H1 (cell line): ENCODE measurements around the gene ULK1. TPM values are rescaled to one million over a fixed set of nuclear protein-coding genes. Genes with fewer than 3 reads are reported as not detected.

Experiments
- CTCF ChIA-PET: fragments of 300-600 bp; sonication (Branson Sonifier 250); formaldehyde crosslinking; loops from one replicate; lab custom pipeline; 2021; ENCODE audit not compliant: partially characterized antibody; lab: Charles Lee
- POLR2A ChIA-PET: fragments of 300-600 bp; sonication (Branson Sonifier 250); formaldehyde crosslinking; loops from one replicate; lab custom pipeline; 2021; ENCODE audit warnings: inconsistent platforms; ENCODE audit not compliant: partially characterized antibody; lab: Charles Lee
- DNase-seq, 2 experiments: peaks; one replicate each; pipeline versions ENCODE4 v3.0.0 to v3.0.0-alpha.2; 2010 to 2022; ENCODE audit warnings: low spot score in 2 of 2, low read depth in 1 of 2, mixed read lengths in 1 of 2
- FAIRE-seq: peaks from 2 replicates; lab custom pipeline; 2011; peaks lifted over from hg19 to GRCh38; lab: Jason Lieb, UNC
- H2AFZ ChIP-seq: 2 replicates; pipeline ENCODE4 v1.8.1; 2012; ENCODE audit warnings: low read length, inconsistent platforms
- H2AK5ac ChIP-seq: 2 replicates; pipeline ENCODE4 v1.6.1; 2013; ENCODE audit warnings: low read depth, low read length
- H2BK120ac ChIP-seq: replicated peaks from 2 replicates; pipeline ENCODE3; 2013; ENCODE audit warnings: low read depth, low read length, inconsistent platforms
- H2BK12ac ChIP-seq: 2 replicates; pipeline ENCODE4 v1.6.1; 2013; ENCODE audit warnings: low read depth, low read length
- H2BK15ac ChIP-seq: 2 replicates; pipeline ENCODE4 v1.6.1; 2013; ENCODE audit warnings: low read length
- H2BK20ac ChIP-seq: 2 replicates; pipeline ENCODE4 v1.6.1; 2013; ENCODE audit warnings: low read length
- H2BK5ac ChIP-seq: 2 replicates; pipeline ENCODE4 v1.6.1; 2013; ENCODE audit warnings: low read depth, low read length
- H3K14ac ChIP-seq: 2 replicates; pipeline ENCODE4 v1.6.1; 2013; ENCODE audit warnings: inconsistent platforms; ENCODE audit not compliant: insufficient read length
- H3K18ac ChIP-seq: 2 replicates; pipeline ENCODE4 v1.6.1; 2013; ENCODE audit warnings: low read length; ENCODE audit errors: extremely low read depth
- H3K23ac ChIP-seq: 2 replicates; pipeline ENCODE4 v1.6.1; 2013; ENCODE audit warnings: inconsistent platforms; ENCODE audit not compliant: insufficient read length
- H3K23me2 ChIP-seq: 2 replicates; pipeline ENCODE4 v1.6.1; 2013; ENCODE audit warnings: low read depth, low read length
- H3K27ac ChIP-seq: 2 replicates; pipeline ENCODE4 v1.6.1; 2011; ENCODE audit warnings: low read depth, low read length, inconsistent platforms
- H3K27me3 ChIP-seq, 4 experiments: replicated peaks in 1 of 4; 1 replicate in 1 of 4; 2 replicates in 3 of 4; pipeline versions ENCODE4 v1.6.1 to v1.8.1; 2011 to 2013; ENCODE audit warnings: low read length in 3 of 4, mild to moderate bottlenecking in 3 of 4, inconsistent platforms in 2 of 4, mixed read lengths in 2 of 4, moderate library complexity in 1 of 4; ENCODE audit not compliant: control insufficient read depth in 3 of 4, insufficient read depth in 3 of 4; ENCODE audit errors: extremely low read depth in 1 of 4
- H3K36me3 ChIP-seq, 4 experiments: 2 replicates each; pipeline versions ENCODE4 v1.6.1 to v1.8.1; 2011 to 2013; ENCODE audit warnings: mild to moderate bottlenecking in 4 of 4, low read length in 3 of 4, moderate library complexity in 2 of 4, control low read depth in 1 of 4, inconsistent platforms in 1 of 4; ENCODE audit not compliant: insufficient read depth in 4 of 4, control insufficient read depth in 2 of 4
- H3K4ac ChIP-seq: replicated peaks from 2 replicates; pipeline ENCODE3; 2013; ENCODE audit warnings: low read length, low read depth, mixed read lengths, inconsistent platforms; ENCODE audit not compliant: insufficient read length
- H3K4me1 ChIP-seq, 4 experiments: replicated peaks in 1 of 4; 1 replicate in 1 of 4; 2 replicates in 3 of 4; pipeline versions ENCODE4 v1.6.1 to v1.8.1; 2011 to 2013; ENCODE audit warnings: low read length in 3 of 4, inconsistent platforms in 2 of 4, mixed read lengths in 1 of 4; ENCODE audit not compliant: insufficient read depth in 4 of 4, control insufficient read depth in 3 of 4
- H3K4me2 ChIP-seq, 2 experiments: 2 replicates each; pipeline versions ENCODE4 v1.6.1 to v1.8.1; 2011 to 2013; ENCODE audit warnings: low read depth in 2 of 2, low read length in 2 of 2, control low read depth in 1 of 2, inconsistent platforms in 1 of 2, mild to moderate bottlenecking in 1 of 2; ENCODE audit not compliant: insufficient read depth in 1 of 2
- H3K4me3 ChIP-seq, 4 experiments: fragments of 200-600, 300-600 bp in 1 of 4; sonication (generic), shearing (Covaris generic), sonication (Bioruptor Twin) in 1 of 4; 2 replicates each; pipeline versions ENCODE4 v1.5.1 to v1.8.1; 2011 to 2016; ENCODE audit warnings: low read length in 4 of 4, low read depth in 3 of 4, control low read depth in 2 of 4, inconsistent platforms in 2 of 4, mild to moderate bottlenecking in 2 of 4, mixed read lengths in 1 of 4, moderate library complexity in 1 of 4; ENCODE audit not compliant: insufficient read depth in 2 of 4; ENCODE audit errors: extremely low read depth in 1 of 4
- H3K56ac ChIP-seq: replicated peaks from 2 replicates; pipeline ENCODE3; 2013; ENCODE audit warnings: low read depth, mild to moderate bottlenecking, mixed read lengths, low read length, inconsistent platforms; ENCODE audit not compliant: insufficient read length
- H3K79me1 ChIP-seq: 2 replicates; pipeline ENCODE4 v1.6.1; 2013; ENCODE audit warnings: low read depth, low read length, control low read depth
- H3K79me2 ChIP-seq, 2 experiments: 2 replicates each; pipeline versions ENCODE4 v1.6.1 to v1.8.1; 2012 to 2013; ENCODE audit warnings: low read length in 2 of 2, mild to moderate bottlenecking in 2 of 2, inconsistent platforms in 1 of 2; ENCODE audit not compliant: insufficient read depth in 2 of 2, control insufficient read depth in 1 of 2
- H3K9ac ChIP-seq, 4 experiments: replicated peaks in 1 of 4; 1 replicate in 1 of 4; 2 replicates in 3 of 4; pipeline versions ENCODE4 v1.6.1 to v1.8.1; 2011 to 2013; ENCODE audit warnings: low read depth in 3 of 4, low read length in 3 of 4, control low read depth in 2 of 4, mild to moderate bottlenecking in 2 of 4, moderate library complexity in 2 of 4, inconsistent platforms in 1 of 4; ENCODE audit errors: extremely low read depth in 1 of 4
- H3K9me3 ChIP-seq, 2 experiments: 2 replicates each; pipeline versions ENCODE4 v1.6.1 to v1.8.1; 2012 to 2013; ENCODE audit warnings: mild to moderate bottlenecking in 2 of 2, moderate library complexity in 2 of 2, control low read depth in 1 of 2, inconsistent platforms in 1 of 2, low read depth in 1 of 2, low read length in 1 of 2, mixed read lengths in 1 of 2; ENCODE audit not compliant: insufficient read depth in 2 of 2
- H4K20me1 ChIP-seq, 2 experiments: replicated peaks in 1 of 2; 2 replicates each; pipeline versions ENCODE3 to v1.8.1; 2011 to 2013; ENCODE audit warnings: inconsistent platforms in 2 of 2, low read length in 2 of 2, mild to moderate bottlenecking in 1 of 2; ENCODE audit not compliant: insufficient read depth in 2 of 2, control insufficient read depth in 1 of 2
- H4K5ac ChIP-seq: 2 replicates; pipeline ENCODE4 v1.6.1; 2013; ENCODE audit warnings: low read length, low read depth, mixed read lengths, inconsistent platforms; ENCODE audit not compliant: insufficient read length
- H4K8ac ChIP-seq: 2 replicates; pipeline ENCODE4 v1.8.0; 2013; ENCODE audit warnings: mild to moderate bottlenecking, moderate library complexity, low read length, inconsistent platforms; ENCODE audit not compliant: insufficient read depth; ENCODE audit errors: extremely low read depth
- H4K91ac ChIP-seq: replicated peaks from 2 replicates; pipeline ENCODE3; 2013; ENCODE audit warnings: low read length, mixed read lengths, inconsistent platforms; ENCODE audit not compliant: insufficient read length
- CTCF ChIP-seq, 3 experiments: IDR thresholded peaks; 1 replicate in 2 of 3; 2 replicates in 1 of 3; pipeline versions ENCODE4 v1.5.1 to v1.6.1; 2011; ENCODE audit warnings: low read length in 3 of 3, mild to moderate bottlenecking in 3 of 3, inconsistent platforms in 2 of 3, low read depth in 1 of 3, moderate library complexity in 1 of 3; ENCODE audit not compliant: insufficient read depth in 1 of 3; ENCODE audit errors: control extremely low read depth in 1 of 3
- EP300 ChIP-seq, 2 experiments: IDR thresholded peaks; 1 replicate in 1 of 2; 2 replicates in 1 of 2; pipeline ENCODE4 v1.6.1; 2011 to 2012; ENCODE audit warnings: low read depth in 2 of 2, low read length in 2 of 2, mild to moderate bottlenecking in 2 of 2, borderline replicate concordance in 1 of 2, inconsistent platforms in 1 of 2, moderate library complexity in 1 of 2
- MAFK ChIP-seq: IDR thresholded peaks from 2 replicates; pipeline ENCODE4 v1.6.1; 2012; ENCODE audit warnings: low read depth, mild to moderate bottlenecking, improper control_type of control experiment, low read length
- POLR2AphosphoS5 ChIP-seq: IDR thresholded peaks from 2 replicates; pipeline ENCODE4 v1.6.1; 2011; ENCODE audit warnings: low read depth, low read length
- RAD21 ChIP-seq, 2 experiments: IDR thresholded peaks in 1 of 2; conservative IDR thresholded peaks in 1 of 2; 2 replicates each; pipeline ENCODE4 v1.6.1; 2011; ENCODE audit warnings: low read depth in 2 of 2, low read length in 2 of 2, improper control_type of control experiment in 1 of 2, inconsistent platforms in 1 of 2, mild to moderate bottlenecking in 1 of 2, moderate library complexity in 1 of 2
- WGBS, 2 experiments: shearing (Covaris generic) in 1 of 2; methylation state at CpG; one replicate each; pipeline versions ENCODE4 v1.1.6 to v1.1.7; 2013 to 2015; ENCODE audit warnings: low lambda C conversion rate in 2 of 2, mixed read lengths in 2 of 2, inconsistent platforms in 1 of 2, low coverage in 1 of 2, missing lambda C conversion rate in 1 of 2; ENCODE audit not compliant: insufficient replicate concordance in 2 of 2, insufficient coverage in 1 of 2, insufficient read length in 1 of 2; ENCODE audit errors: extremely low coverage in 1 of 2, missing lambda C conversion rate in 1 of 2; 5-methylcytosine and 5-hydroxymethylcytosine counted together
- polyA plus RNA-seq, 7 experiments: library from polyadenylated mRNA; depleted of rRNA in 3 of 7; stranded (reverse) in 5 of 7; unstranded in 2 of 7; fragments of >200 nt in 5 of 7; fragments of 200-250 nt in 2 of 7; gene quantifications; 1 replicate in 5 of 7; 2 replicates in 1 of 7; 4 replicates in 1 of 7; pipeline versions ENCODE4 v1.2.1 to v1.2.3, GENCODE V29; 2011 to 2013; ENCODE audit warnings: missing spikeins in 2 of 7, mixed read lengths in 2 of 7
- total RNA-seq: library from RNA; stranded (reverse); fragmentation: NEBNext Ultra II Directional; extraction: Animal tissue kit (Norgen Biotek cat#: 25700); gene quantifications from 2 replicates; pipeline ENCODE4 v1.2.1, GENCODE V29; 2021

ULK1 gene
- total and polyA plus RNA-seq, 2 of the 8 experiments (the other 6 are each of a cell fraction or from before 2014, with no cell fraction given) = 13.0 to 44.1 TPM

DNA sequence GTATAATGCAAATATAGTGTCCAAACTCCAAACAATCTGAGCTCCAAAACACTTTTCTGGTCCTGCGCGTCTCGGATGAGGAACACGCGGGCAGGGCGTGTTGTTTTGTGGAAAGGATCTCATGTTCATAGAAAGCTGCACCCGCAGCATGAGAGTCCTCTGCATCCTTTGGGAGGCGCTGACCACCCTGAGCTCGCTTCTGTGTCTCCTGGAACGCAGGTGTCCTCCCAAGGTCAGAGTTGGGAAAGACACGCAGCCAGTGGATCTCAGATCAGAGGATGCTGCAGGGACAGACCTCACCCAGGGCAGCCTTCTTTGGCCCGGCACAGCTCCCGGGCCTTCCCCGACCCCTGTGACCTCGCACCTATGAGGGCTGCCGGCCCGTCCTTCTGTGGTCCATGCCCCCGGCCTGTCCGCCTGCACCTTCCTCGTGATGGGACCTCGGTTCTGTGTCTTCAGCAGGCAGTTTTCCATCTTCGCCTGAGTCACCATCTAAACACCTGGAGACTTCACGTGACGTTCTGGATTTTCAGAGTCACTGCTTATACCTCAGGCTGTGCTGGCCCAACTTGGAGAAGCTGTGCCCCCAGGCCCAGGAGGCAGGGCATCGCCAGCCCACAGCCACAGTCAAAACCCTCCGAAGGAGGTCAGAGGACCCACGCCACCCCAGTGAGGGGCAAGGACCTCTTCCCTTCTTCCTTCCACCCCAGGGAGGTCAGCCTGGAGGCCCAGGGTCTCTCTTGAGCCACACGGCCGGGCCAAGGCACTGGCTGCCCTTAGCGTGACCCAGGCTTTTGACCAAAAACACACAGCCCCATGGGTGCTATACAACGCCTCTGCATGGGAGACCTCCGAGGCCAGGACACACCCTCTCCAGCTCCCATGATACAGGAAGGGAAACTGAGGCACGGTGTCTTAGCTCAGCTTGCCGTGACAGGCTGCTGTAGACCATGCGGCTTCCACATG lies 40.3 kb upstream of the ULK1 start:
- CTCF ChIA-PET = interaction anchor here (0.6 to 1.5 kb wide), 8 partner anchors 8 to 222 kb away, joined by 3 to 6 read pairs (median 3); no protein-coding TSS in a partner anchor
- no peak overlapping the region for H4K91ac ChIP-seq
- 92% methylated on average over 35 of the region's 35 CpGs; no CpG with 5 or more reads in 1 of the 2 experiments for WGBS, 2 experiments
- no peak overlapping the region for H3K23ac ChIP-seq
- no peak overlapping the region for H2BK15ac ChIP-seq
- peaks cover 0 to 9% (median 3%) of the 10 kb centered on the region in 4 experiments; a peak in 3 of 7 replicates for H3K4me1 ChIP-seq
- H2BK120ac ChIP-seq = no peak overlapping the region
- H2AK5ac ChIP-seq = no peak overlapping the region
- H3K4me2 ChIP-seq = no peak overlapping the region
- H2BK5ac ChIP-seq = no peak overlapping the region
- no peak overlapping the region for H3K56ac ChIP-seq
- H3K36me3 ChIP-seq = peaks cover 0 to 25% (median 0%) of the 10 kb centered on the region in 4 experiments; a peak in 3 of 8 replicates
- no peak overlapping the region for H3K9ac ChIP-seq
- no peak overlapping the region for H3K4ac ChIP-seq
- no peak overlapping the region for H4K5ac ChIP-seq
- no peak overlapping the region for H3K27ac ChIP-seq
- H2BK12ac ChIP-seq = no peak overlapping the region
- no peak overlapping the region for H2BK20ac ChIP-seq
- POLR2A ChIA-PET = interaction anchor here (0.6 to 3.1 kb wide), 13 partner anchors 9 to 976 kb away, joined by 3 to 22 read pairs (median 3); partner anchors contain the start of gene PUS1
- H4K8ac ChIP-seq = no peak overlapping the region; the same call in 1 of the 2 replicates
- TF ChIP-seq RAD21 (IDR thresholded peaks at IDR 0.05 in 1 of 2, conservative IDR thresholded peaks at IDR 0.05 in 1 of 2; ENCODE audit: low read depth in 2 of 2, low read length in 2 of 2) = peak; percentile 21 to 38; a peak in 3 of 4 replicates
- 0 out of 2 replicates have a peak, but pooled peaks have one; percentile 16 for TF ChIP-seq POLR2AphosphoS5
- peak in 1 of 3 experiments; percentile 15; a peak in 2 of 4 replicates for TF ChIP-seq CTCF (IDR thresholded peaks at IDR 0.05; ENCODE audit: control extremely low read depth in 1 of 3, insufficient read depth in 1 of 3, low read depth in 1 of 3, low read length in 3 of 3)
- no peak for TF ChIP-seq MAFK
- no peak for TF ChIP-seq EP300 (IDR thresholded peaks at IDR 0.05; ENCODE audit: borderline replicate concordance in 1 of 2, low read depth in 2 of 2, low read length in 2 of 2)
- no peak overlapping the region for H3K4me3 ChIP-seq
- FAIRE-seq = no peak
- DNase-seq = no peak
- H3K18ac ChIP-seq = no peak overlapping the region
- H3K27me3 ChIP-seq = no peaks in the 10 kb centered on the region; a peak in 1 of 7 replicates
- H3K23me2 ChIP-seq = no peaks in the 10 kb centered on the region; the same call in 1 of the 2 replicates
- H3K79me1 ChIP-seq = no peaks in the 10 kb centered on the region
- H2AFZ ChIP-seq = no peak overlapping the region
- no peak overlapping the region for H3K14ac ChIP-seq
- no peaks in the 10 kb centered on the region for H3K9me3 ChIP-seq
- peaks cover 0 to 1% of the 10 kb centered on the region in 2 experiments for H4K20me1 ChIP-seq
- no peaks in the 10 kb centered on the region for H3K79me2 ChIP-seq
